Spinal cord (tissue), 10 donors: Measurements from ENCODE around the gene PRKCE. TPM values are rescaled to one million over a fixed set of nuclear protein-coding genes. Genes with fewer than 3 reads are reported as not detected.

Experiments
- DNase-seq, 6 donors: peaks; one replicate each; pipeline versions ENCODE4 v3.0.0 to v3.0.0-alpha.2; 2013 to 2015; ENCODE audit warnings: low spot score in 6 of 6, low read depth in 4 of 6
- H3K27ac ChIP-seq: one replicate; pipeline ENCODE4 v1.5.1; 2013; ENCODE audit warnings: low read depth, low read length, control low read depth
- H3K27me3 ChIP-seq: one replicate; pipeline ENCODE4 v1.6.1; 2013; ENCODE audit warnings: low read length; ENCODE audit not compliant: control insufficient read depth, insufficient read depth
- H3K36me3 ChIP-seq: one replicate; pipeline ENCODE4 v1.6.1; 2013; ENCODE audit warnings: low read length; ENCODE audit not compliant: control insufficient read depth, insufficient read depth
- H3K4me1 ChIP-seq: one replicate; pipeline ENCODE4 v1.6.1; 2013; ENCODE audit warnings: low read length; ENCODE audit not compliant: control insufficient read depth, insufficient read depth
- H3K4me3 ChIP-seq: one replicate; pipeline ENCODE4 v1.5.1; 2013; ENCODE audit warnings: low read depth, low read length, control low read depth
- H3K9me3 ChIP-seq: one replicate; pipeline ENCODE4 v1.6.1; 2013; ENCODE audit warnings: low read length; ENCODE audit not compliant: control insufficient read depth, insufficient read depth
- WGBS: methylation state at CpG from one replicate; pipeline ENCODE4 v1.1.5; 2013; ENCODE audit warnings: missing lambda C conversion rate; ENCODE audit not compliant: insufficient coverage; 5-methylcytosine and 5-hydroxymethylcytosine counted together
- polyA plus RNA-seq, 2 donors: library from polyadenylated mRNA; unstranded; fragments of 120-200 nt; gene quantifications; one replicate each; pipeline ENCODE4 v1.2.1, GENCODE V29; 2013; ENCODE audit not compliant: insufficient read length in 2 of 2
- total RNA-seq, 2 donors: library from RNA; depleted of rRNA in 1 of 2; stranded (reverse); fragments of 120-200 nt in 1 of 2; fragments of >200 nt in 1 of 2; gene quantifications; one replicate each; pipeline versions ENCODE4 v1.2.3 to v1.2.4, GENCODE V29; 2013 to 2014
- donor health status: healthy.

PRKCE gene
- total and polyA plus RNA-seq, 4 donors, result 22.9 to 48.5 (median 37.4) TPM

- no peak for DNase-seq
- no peaks in the 10 kb centered on the region for H3K9me3 ChIP-seq
- H3K4me1 ChIP-seq, result no peaks in the 10 kb centered on the region
- no peak overlapping the region for H3K27ac ChIP-seq
- H3K27me3 ChIP-seq, result no peaks in the 10 kb centered on the region
- WGBS, result 100% methylated on average over 1 of the region's 4 CpGs
- H3K4me3 ChIP-seq, result no peak overlapping the region
- H3K36me3 ChIP-seq, result no peaks in the 10 kb centered on the region
Observed at GRCh38 chr2:46079985-46080560, 428.6 kb downstream of the PRKCE start.

GRCh38 chr2:46082531-46083485 is 431.3 kb downstream of the PRKCE start:
- H3K27ac ChIP-seq, result no peak overlapping the region
- no peak overlapping the region for H3K4me3 ChIP-seq
- DNase-seq, result no peak
- no peaks in the 10 kb centered on the region for H3K36me3 ChIP-seq
- H3K27me3 ChIP-seq, result no peaks in the 10 kb centered on the region
- WGBS, result 88% methylated on average over 7 of the region's 14 CpGs
- H3K4me1 ChIP-seq, result no peaks in the 10 kb centered on the region
- no peaks in the 10 kb centered on the region for H3K9me3 ChIP-seq

GRCh38 chr2:46086578-46087070 is 435.1 kb downstream of the PRKCE start:
- no peak overlapping the region for H3K27ac ChIP-seq

GRCh38 chr2:46087492-46087891 is 436.0 kb downstream of the PRKCE start:
- H3K4me3 ChIP-seq, result no peak overlapping the region
- DNase-seq, result no peak
- no peaks in the 10 kb centered on the region for H3K4me1 ChIP-seq
- H3K36me3 ChIP-seq, result peaks cover 10% of the 10 kb centered on the region
- no peak overlapping the region for H3K27ac ChIP-seq
- WGBS, result 100% methylated on average over 3 of the region's 4 CpGs
- H3K9me3 ChIP-seq, result no peaks in the 10 kb centered on the region
- H3K27me3 ChIP-seq, result no peaks in the 10 kb centered on the region

More at GRCh38 chr2:46086578-46087070, 435.1 kb downstream of the PRKCE start:
- Histone ChIP-seq H3K27me3 (no peaks in the 10 kb centered on the region), H3K4me3 (no peak overlapping the region), H3K4me1 (no peaks in the 10 kb centered on the region), H3K9me3 (no peaks in the 10 kb centered on the region), H3K36me3 (peaks cover 10% of the 10 kb centered on the region)
- 71% methylated on average over 1 of the region's 6 CpGs for WGBS
- DNase-seq, result no peak

GRCh38 chr2:46091004-46091403 is 439.5 kb downstream of the PRKCE start:
- H3K27me3 ChIP-seq, result no peaks in the 10 kb centered on the region

GRCh38 chr2:46091961-46092667 is 440.6 kb downstream of the PRKCE start:
- no peaks in the 10 kb centered on the region for H3K4me1 ChIP-seq
- no peak overlapping the region for H3K27ac ChIP-seq
- H3K9me3 ChIP-seq, result no peaks in the 10 kb centered on the region
- H3K36me3 ChIP-seq, result peaks cover 10% of the 10 kb centered on the region
- H3K4me3 ChIP-seq, result no peak overlapping the region
- no peak for DNase-seq
- no peaks in the 10 kb centered on the region for H3K27me3 ChIP-seq
- 61% methylated on average over 2 of the region's 6 CpGs for WGBS

More at GRCh38 chr2:46091004-46091403, 439.5 kb downstream of the PRKCE start:
- no CpG with 5 or more reads among the region's 3 CpGs for WGBS
- DNase-seq, result no peak
- peak overlapping the region; percentile 3 for H3K27ac ChIP-seq
- no peaks in the 10 kb centered on the region for H3K4me1 ChIP-seq
- H3K9me3 ChIP-seq, result no peaks in the 10 kb centered on the region
- H3K4me3 ChIP-seq, result no peak overlapping the region
- peaks cover 10% of the 10 kb centered on the region for H3K36me3 ChIP-seq

DNA sequence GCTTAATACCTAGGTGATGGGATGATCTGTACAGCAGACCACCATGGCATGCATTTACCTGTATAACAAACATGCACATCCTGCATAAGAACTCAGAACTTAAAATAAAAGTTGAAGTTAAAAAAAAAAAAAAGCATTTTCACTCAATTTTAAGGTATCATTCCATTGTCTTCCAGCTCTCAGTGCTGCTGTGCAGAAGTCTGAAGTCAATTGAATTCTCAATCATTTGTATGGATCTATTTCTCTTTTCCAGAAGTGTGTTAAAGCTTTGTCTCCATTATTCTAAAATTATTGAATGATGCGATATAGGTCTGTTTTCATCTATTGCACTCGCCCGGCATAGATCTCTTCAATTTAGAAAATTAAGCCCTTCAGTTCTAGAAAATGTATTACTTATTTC is 443.2 kb downstream of the PRKCE start:
- no peak overlapping the region for H3K27ac ChIP-seq
- H3K9me3 ChIP-seq, result no peaks in the 10 kb centered on the region
- H3K4me1 ChIP-seq, result no peaks in the 10 kb centered on the region
- no CpG with 5 or more reads among the region's 3 CpGs for WGBS
- no peaks in the 10 kb centered on the region for H3K36me3 ChIP-seq
- H3K4me3 ChIP-seq, result no peak overlapping the region
- H3K27me3 ChIP-seq, result no peaks in the 10 kb centered on the region
- no peak for DNase-seq

GRCh38 chr2:46095830-46096229 is 444.4 kb downstream of the PRKCE start:
- Histone ChIP-seq H3K9me3 (no peaks in the 10 kb centered on the region), H3K27ac (no peak overlapping the region), H3K36me3 (no peaks in the 10 kb centered on the region), H3K4me1 (no peaks in the 10 kb centered on the region), H3K4me3 (no peak overlapping the region), H3K27me3 (no peaks in the 10 kb centered on the region)
- 100% methylated on average over 1 of the region's 1 CpG for WGBS
- no peak for DNase-seq

GRCh38 chr2:46096260-46096659 is 444.8 kb downstream of the PRKCE start:
- H3K4me1 ChIP-seq, result no peaks in the 10 kb centered on the region

More at GRCh38 chr2:46096260-46096659, 444.8 kb downstream of the PRKCE start:
- Histone ChIP-seq H3K27me3 (no peaks in the 10 kb centered on the region), H3K36me3 (no peaks in the 10 kb centered on the region), H3K4me3 (no peak overlapping the region), H3K27ac (no peak overlapping the region), H3K9me3 (no peaks in the 10 kb centered on the region)
- WGBS, result no CpG with 5 or more reads among the region's 1 CpG
- DNase-seq, result no peak
